GM10266 (cell line): ENCODE results near the gene NR1H4.

Experiments
- DNase-seq: peaks from one replicate; pipeline ENCODE4 v3.0.0; 2012; ENCODE audit errors: extremely low spot score
- CTCF ChIP-seq: IDR thresholded peaks from 2 replicates; pipeline ENCODE4 v1.5.1; 2012; ENCODE audit warnings: mild to moderate bottlenecking, low read depth; ENCODE audit not compliant: control insufficient read depth, insufficient read depth; ENCODE audit errors: missing control alignments

Gene NR1H4

GRCh38 chr12:100576331-100577036 is 102.8 kb downstream of the NR1H4 start:
- DNase-seq = no peak
- TF ChIP-seq CTCF = no peak

DNA sequence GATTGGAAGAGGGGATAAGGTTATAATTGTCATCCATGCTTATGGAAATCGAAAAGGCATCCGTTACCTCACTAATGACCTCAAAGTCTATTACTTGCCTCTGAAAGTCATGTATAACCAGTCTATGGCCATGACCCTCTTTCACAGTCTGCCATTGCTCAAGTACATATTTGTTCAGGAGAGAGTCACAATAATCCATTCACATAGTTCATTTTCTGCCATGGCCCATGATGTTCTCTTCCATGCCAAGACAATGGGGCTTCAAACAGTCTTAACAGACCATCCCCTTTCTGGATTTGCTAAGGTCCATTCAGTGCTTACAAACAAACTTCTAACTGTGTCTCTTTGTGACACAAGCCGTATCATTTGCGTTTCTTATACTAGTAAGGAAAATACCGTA is 105.3 kb downstream of the NR1H4 start:
- no peak for TF ChIP-seq CTCF
- no peak for DNase-seq

- no peak for DNase-seq
- TF ChIP-seq CTCF = no peak
Observed at GRCh38 chr12:100579844-100580243, 106.2 kb downstream of the NR1H4 start.

GRCh38 chr12:100584256-100584655 is 110.6 kb downstream of the NR1H4 start:
- no peak for DNase-seq
- no peak for TF ChIP-seq CTCF

GRCh38 chr12:100591979-100592378 is 118.3 kb downstream of the NR1H4 start:
- DNase-seq = no peak
- TF ChIP-seq CTCF = no peak

DNA sequence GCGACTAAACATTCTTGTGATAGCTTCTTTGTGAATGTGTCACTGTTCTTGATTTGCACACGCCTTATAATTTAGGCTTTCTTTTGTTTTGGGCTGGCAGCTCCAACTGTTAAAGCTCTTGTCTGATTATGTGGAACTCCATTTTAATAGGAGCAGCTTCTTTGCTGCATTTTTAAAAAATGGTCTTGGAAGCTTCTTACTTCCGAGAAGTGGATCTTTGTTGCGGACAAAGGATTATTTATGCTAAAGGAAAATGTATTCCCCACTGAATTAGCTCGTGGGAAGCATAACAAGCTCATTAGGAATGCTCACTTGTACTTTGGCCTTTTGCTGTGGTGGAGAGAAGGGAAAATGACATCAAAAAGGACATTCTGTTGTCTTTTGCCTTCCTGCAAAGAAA is 119.8 kb downstream of the NR1H4 start:
- DNase-seq = no peak

More for the DNA sequence above, 119.8 kb downstream of the NR1H4 start:
- TF ChIP-seq CTCF = no peak
